Tibial artery (tissue), 4 donors: ENCODE results near the gene NAXD.
"Not testable (repeated sequence)": the region's sequence is repeated elsewhere in the genome, so short reads cannot be mapped to it uniquely, and the experiment has no call there.

Experiments
- DNase-seq, 2 donors: peaks; one replicate each; pipeline ENCODE4 v3.0.0-alpha.2; 2019
- H3K27ac ChIP-seq, 2 donors: fragments of 200-600 bp; sonication (generic) in 1 of 2; 1 replicate in 1 of 2; 2 replicates in 1 of 2; pipeline ENCODE4 v1.5.1; 2018 to 2019; ENCODE audit warnings: mild to moderate bottlenecking in 1 of 2
- H3K27me3 ChIP-seq, 2 donors: fragments of 200-600 bp; sonication (generic) in 1 of 2; one replicate each; pipeline versions ENCODE4 v1.5.1 to v1.6.0; 2016 to 2019
- H3K36me3 ChIP-seq, 3 donors: fragments of 200-600 bp; sonication (generic) in 2 of 3; one replicate each; pipeline ENCODE4 v1.5.1; 2016 to 2019; ENCODE audit warnings: mild to moderate bottlenecking in 2 of 3
- H3K4me1 ChIP-seq, 4 donors: fragments of 200-600 bp; sonication (generic) in 2 of 4; 1 replicate in 3 of 4; 2 replicates in 1 of 4; pipeline ENCODE4 v1.5.1; 2016 to 2019
- H3K4me3 ChIP-seq, 2 donors: fragments of 200-600 bp; sonication (generic) in 1 of 2; 1 replicate in 1 of 2; 2 replicates in 1 of 2; pipeline ENCODE4 v1.5.1; 2018 to 2019; ENCODE audit warnings: mild to moderate bottlenecking in 2 of 2
- H3K9me3 ChIP-seq, 3 donors: fragments of 200-600 bp; sonication (generic) in 1 of 3; one replicate each; pipeline ENCODE4 v1.5.1; 2016 to 2019
- CTCF ChIP-seq, 2 experiments: fragments of 200-600 bp in 1 of 2; fragments of 450-650 bp in 1 of 2; IDR thresholded peaks; one replicate each; pipeline ENCODE4 v1.5.1; 2017 to 2019; ENCODE audit warnings: antibody characterized with exemption in 2 of 2, mild to moderate bottlenecking in 1 of 2, moderate library complexity in 1 of 2
- intact Hi-C: fragments of 100-400 bp; cut with DNase I; formaldehyde crosslinking; loops from one replicate; pipeline ENCODE4 v1.15.0; 2023; ENCODE audit warnings: low total_unique reads

Gene NAXD

GRCh38 chr13:110597041-110597689 lies 18.2 kb upstream of the NAXD start:
- no peak overlapping the region for H3K4me3 ChIP-seq
- no peak for TF ChIP-seq CTCF (IDR thresholded peaks at IDR 0.05)
- peaks cover 0 to 4% of the 10 kb centered on the region in 2 donors for H3K27me3 ChIP-seq
- no peaks in the 10 kb centered on the region for H3K4me1 ChIP-seq
- H3K9me3 ChIP-seq, result no peaks in the 10 kb centered on the region
- H3K27ac ChIP-seq, result no peak overlapping the region
- no peak for DNase-seq
- intact Hi-C loops, result loop anchor here (5.0 kb wide), 1 partner anchor 220 kb away; no protein-coding TSS in a partner anchor
- no peaks in the 10 kb centered on the region for H3K36me3 ChIP-seq

DNA sequence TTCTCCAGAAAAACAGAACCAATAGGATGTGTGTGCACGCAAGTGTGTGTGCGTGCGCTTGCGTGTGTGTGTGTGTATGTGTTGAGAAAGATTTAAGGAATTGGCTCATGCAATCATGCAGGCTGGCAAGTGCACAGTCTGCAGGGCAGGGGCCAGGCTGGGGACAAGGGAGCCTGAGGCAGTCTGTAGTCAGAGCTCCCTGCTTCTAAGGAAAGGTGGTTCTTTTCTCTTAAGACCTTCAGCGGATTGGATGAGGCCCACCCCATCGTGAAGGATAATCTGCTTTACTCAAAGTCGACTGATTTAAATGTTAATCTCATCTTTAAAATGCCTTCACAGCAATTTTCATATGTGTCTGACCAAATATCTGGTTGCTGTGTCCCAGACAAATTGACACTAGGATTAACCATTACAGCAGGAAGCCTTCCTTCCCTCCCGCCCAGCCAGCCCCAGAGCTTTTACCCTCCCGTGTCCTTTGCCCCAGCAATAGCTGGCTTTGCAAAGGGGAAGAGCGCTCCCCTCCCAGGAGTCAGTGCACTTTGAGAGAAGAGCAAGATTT lies 15.0 kb upstream of the NAXD start:
- Histone ChIP-seq H3K36me3 (no peaks in the 10 kb centered on the region), H3K4me3 (no peak overlapping the region), H3K27ac (no peak overlapping the region), H3K9me3 (no peaks in the 10 kb centered on the region), H3K4me1 (no peaks in the 10 kb centered on the region), H3K27me3 (peaks cover 0 to 4% of the 10 kb centered on the region in 2 donors)
- no peak for TF ChIP-seq CTCF (IDR thresholded peaks at IDR 0.05)
- DNase-seq, result no peak
- intact Hi-C loops, result no loop called here

DNA sequence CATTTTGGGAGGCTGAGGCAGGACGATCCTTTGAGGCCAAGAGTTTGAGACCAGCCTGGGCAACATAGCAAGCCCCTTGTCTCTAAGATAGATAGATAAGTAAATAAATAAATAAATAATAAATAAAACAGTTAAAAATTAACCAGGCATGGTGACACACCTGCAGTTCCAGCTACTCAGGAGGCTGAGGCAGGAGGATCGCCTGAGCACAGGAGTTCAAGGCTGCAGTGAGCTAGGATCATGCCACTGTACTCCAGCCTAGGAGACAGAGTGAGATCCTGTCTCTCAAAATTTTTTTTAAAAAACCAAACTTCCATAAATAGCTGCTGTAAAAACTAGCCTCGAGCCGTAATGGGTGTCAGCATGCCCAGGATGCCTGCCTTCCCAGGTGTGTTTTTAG lies 14.4 kb upstream of the NAXD start:
- no peak for DNase-seq
- H3K9me3 ChIP-seq, result no peaks in the 10 kb centered on the region
- TF ChIP-seq CTCF (IDR thresholded peaks at IDR 0.05), result no peak
- no peak overlapping the region for H3K4me3 ChIP-seq
- no peaks in the 10 kb centered on the region for H3K36me3 ChIP-seq
- H3K27me3 ChIP-seq, result peaks cover 0 to 4% of the 10 kb centered on the region in 2 donors
- intact Hi-C loops, result no loop called here
- H3K27ac ChIP-seq, result no peak overlapping the region
- no peaks in the 10 kb centered on the region for H3K4me1 ChIP-seq

GRCh38 chr13:110605132-110605531 lies 10.2 kb upstream of the NAXD start:
- no peak for TF ChIP-seq CTCF (IDR thresholded peaks at IDR 0.05)
- Histone ChIP-seq H3K27me3 (peaks cover 0 to 4% of the 10 kb centered on the region in 2 donors), H3K27ac (no peak overlapping the region), H3K9me3 (no peaks in the 10 kb centered on the region), H3K4me1 (no peaks in the 10 kb centered on the region), H3K36me3 (no peaks in the 10 kb centered on the region), H3K4me3 (no peak overlapping the region)
- DNase-seq, result no peak
- intact Hi-C loops, result no loop called here

GRCh38 chr13:110606281-110606680 lies 9.1 kb upstream of the NAXD start:
- H3K4me1 ChIP-seq, H3K27me3 ChIP-seq, H3K4me3 ChIP-seq, DNase-seq, H3K9me3 ChIP-seq, intact Hi-C loops, H3K36me3 ChIP-seq, H3K27ac ChIP-seq: not testable (repeated sequence)

- no peaks in the 10 kb centered on the region for H3K9me3 ChIP-seq
- no peak for TF ChIP-seq CTCF (IDR thresholded peaks at IDR 0.05)
- DNase-seq, result no peak
- intact Hi-C loops, result no loop called here
- H3K27ac ChIP-seq, result no peak overlapping the region
- H3K27me3 ChIP-seq, result no peaks in the 10 kb centered on the region
- H3K4me1 ChIP-seq, result no peaks in the 10 kb centered on the region
- H3K4me3 ChIP-seq, result no peak overlapping the region
- no peaks in the 10 kb centered on the region for H3K36me3 ChIP-seq
Observed at GRCh38 chr13:110607675-110608224, 7.6 kb upstream of the NAXD start.
